ENCODE data around the gene PRXL2A. TPM values are rescaled to one million over a fixed set of nuclear protein-coding genes. Genes with fewer than 3 reads are reported as not detected.

PRXL2A gene
- total and polyA plus RNA-seq, 9 donors: 24.8 to 58.9 (median 43.7) TPM

GRCh38 chr10:80480852-80481251 is 72.5 kb downstream of the PRXL2A start:
- H3K4me3 ChIP-seq: no peak overlapping the region
- intact Hi-C loops (cut with DNase I): no loop called here
- 92 to 97% (median 96%) methylated on average over 5 of the region's 5 CpGs for whole genome bisulfite sequencing, 3 donors
- no peaks in the 10 kb centered on the region for H3K27me3 ChIP-seq
- H3K9me3 ChIP-seq: no peaks in the 10 kb centered on the region
- H3K36me3 ChIP-seq: no peaks in the 10 kb centered on the region
- TF ChIP-seq EP300 (IDR thresholded peaks at IDR 0.05): no peak
- no peak for TF ChIP-seq POLR2A (IDR thresholded peaks at IDR 0.05)
- TF ChIP-seq CTCF (IDR thresholded peaks at IDR 0.05): no peak
- H3K27ac ChIP-seq: no peak overlapping the region
- DNase-seq: no peak
- peaks cover 15% of the 10 kb centered on the region for H3K4me1 ChIP-seq (ENCODE audit: insufficient read depth)

- H3K9me3 ChIP-seq: no peaks in the 10 kb centered on the region
- H3K4me3 ChIP-seq: no peak overlapping the region
- H3K36me3 ChIP-seq: no peaks in the 10 kb centered on the region
- WGBS, 3 donors: 61 to 74% (median 73%) methylated on average over 6 of the region's 6 CpGs
- peaks cover 20% of the 10 kb centered on the region for H3K4me1 ChIP-seq (ENCODE audit: insufficient read depth)
- no peaks in the 10 kb centered on the region for H3K27me3 ChIP-seq
- intact Hi-C loops (cut with DNase I): no loop called here
- no peak for DNase-seq
- H3K27ac ChIP-seq: no peak overlapping the region
- TF ChIP-seq POLR2A (IDR thresholded peaks at IDR 0.05): no peak
- TF ChIP-seq EP300 (IDR thresholded peaks at IDR 0.05): no peak
- no peak for TF ChIP-seq CTCF (IDR thresholded peaks at IDR 0.05)
Measured at GRCh38 chr10:80484243-80484642, 75.9 kb downstream of the PRXL2A start.

GRCh38 chr10:80484676-80485075 is 76.3 kb downstream of the PRXL2A start:
- Histone ChIP-seq H3K9me3 (no peaks in the 10 kb centered on the region), H3K36me3 (no peaks in the 10 kb centered on the region), H3K27ac (no peak overlapping the region), H3K27me3 (no peaks in the 10 kb centered on the region), H3K4me3 (no peak overlapping the region), H3K4me1 (ENCODE audit: insufficient read depth) (peaks cover 20% of the 10 kb centered on the region)
- intact Hi-C loops (cut with DNase I): no loop called here
- no peak for DNase-seq
- TF ChIP-seq CTCF (IDR thresholded peaks at IDR 0.05) (no peak), POLR2A (IDR thresholded peaks at IDR 0.05) (no peak), EP300 (IDR thresholded peaks at IDR 0.05) (no peak)

DNA sequence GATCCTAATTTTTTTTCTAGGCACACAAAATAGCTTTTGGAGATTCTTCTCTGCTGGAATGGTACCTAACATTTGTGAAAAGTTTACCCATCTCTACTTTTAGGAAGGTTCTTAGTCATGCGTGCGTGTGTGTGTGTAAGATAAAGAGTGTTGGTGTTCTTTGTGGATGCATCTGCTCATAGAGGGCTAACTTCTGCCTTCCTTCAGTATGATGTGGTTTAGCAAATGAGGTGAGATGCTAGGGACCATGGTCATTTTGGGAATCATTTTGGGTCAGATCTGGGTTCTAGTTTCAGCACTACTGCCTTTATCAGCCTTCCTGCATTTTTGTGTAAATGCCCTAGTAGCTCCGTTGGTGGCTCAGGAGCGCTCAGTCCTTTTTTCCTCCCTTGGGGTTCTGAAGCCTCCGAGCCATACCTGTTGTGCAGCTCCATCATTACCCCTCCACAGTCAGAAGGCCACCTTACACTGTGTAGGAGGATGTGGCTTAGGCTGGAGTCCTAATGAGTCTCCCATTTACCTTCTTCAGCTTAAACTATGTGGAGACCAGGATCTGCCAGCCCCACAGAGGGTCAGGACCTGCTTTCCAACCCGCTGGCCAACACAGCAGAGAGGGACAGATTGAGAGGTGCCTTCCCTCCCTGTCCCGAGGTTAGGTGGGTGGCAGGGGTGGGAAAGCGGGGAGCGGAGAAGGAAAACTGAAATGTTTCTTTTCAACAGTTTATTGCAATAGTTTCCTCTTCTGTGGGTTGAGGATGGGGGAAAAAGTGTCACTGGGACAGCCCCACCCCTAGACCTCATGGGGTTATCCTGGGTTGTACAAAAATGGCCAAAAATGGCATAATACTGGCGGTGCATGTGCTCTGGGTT is 77.0 kb downstream of the PRXL2A start:
- H3K9me3 ChIP-seq: no peaks in the 10 kb centered on the region
- no peaks in the 10 kb centered on the region for H3K36me3 ChIP-seq
- 79 to 81% (median 80%) methylated on average over 10 of the region's 10 CpGs for WGBS, 3 donors
- no peaks in the 10 kb centered on the region for H3K27me3 ChIP-seq
- DNase-seq: no peak
- intact Hi-C loops (cut with DNase I): no loop called here
- H3K4me1 ChIP-seq (ENCODE audit: insufficient read depth): peaks cover 20% of the 10 kb centered on the region
- no peak overlapping the region for H3K4me3 ChIP-seq
- H3K27ac ChIP-seq: no peak overlapping the region
- no peak for TF ChIP-seq CTCF (IDR thresholded peaks at IDR 0.05)
- no peak for TF ChIP-seq POLR2A (IDR thresholded peaks at IDR 0.05)
- TF ChIP-seq EP300 (IDR thresholded peaks at IDR 0.05): no peak
